ENCODE results near the gene MTMR2.

The MTMR2 gene

DNA sequence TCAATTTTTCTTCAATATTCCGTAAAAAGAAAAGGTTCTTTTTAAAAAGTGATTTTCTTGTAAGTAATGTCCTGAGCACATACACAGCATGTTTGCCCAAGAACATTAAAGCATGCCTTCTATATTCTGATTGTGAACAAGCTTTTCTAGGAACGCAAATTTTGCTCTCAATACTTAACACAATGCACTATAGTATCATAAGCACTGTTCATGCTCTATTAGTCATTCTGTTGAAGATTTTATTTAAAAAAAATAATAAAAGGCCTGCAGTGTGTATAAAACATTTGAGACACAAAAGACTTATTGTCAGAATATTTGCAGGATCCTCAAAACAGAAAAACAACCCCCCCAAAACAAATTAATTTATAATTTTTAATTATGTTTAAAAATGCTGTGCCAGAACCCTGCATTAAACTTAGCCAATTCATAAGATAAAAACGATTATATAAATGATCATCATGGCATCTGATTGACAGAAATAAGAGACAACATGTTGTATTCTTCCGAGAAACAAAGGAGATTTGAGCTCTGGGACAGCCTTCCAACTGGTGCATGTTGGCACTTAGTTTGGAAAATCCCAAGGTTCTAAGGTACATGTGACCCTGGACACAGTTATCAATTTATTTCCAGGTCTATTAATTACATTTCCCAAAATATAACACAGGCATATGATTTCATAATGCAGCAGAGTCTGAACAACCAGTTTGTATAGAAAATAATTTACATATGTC is 13.1 kb downstream of the MTMR2 start:
- no peak for TF ChIP-seq ZNF274 (IDR thresholded peaks at IDR 0.05; ENCODE audit: low read depth, low read length)
- no peak overlapping the region for H3K4me3 ChIP-seq (ENCODE audit: low read length)

DNA sequence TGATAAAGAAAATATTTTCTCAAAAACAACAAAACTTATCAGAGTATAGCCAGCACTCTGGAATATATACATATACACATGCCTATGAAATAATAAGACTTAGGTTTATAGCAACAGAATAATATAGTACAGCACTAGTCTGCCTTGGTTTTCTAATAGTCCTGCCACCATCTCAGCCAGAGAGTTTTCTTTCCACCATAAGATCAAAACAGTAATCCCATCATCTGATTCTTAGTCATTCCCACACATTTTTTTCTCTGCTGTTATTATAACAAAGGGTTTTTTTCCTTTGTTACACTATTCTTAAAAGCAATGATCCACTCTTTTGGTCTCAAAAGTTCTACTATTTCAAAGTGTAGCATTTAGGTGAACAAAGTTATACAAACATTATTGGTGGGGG is 15.1 kb downstream of the MTMR2 start:
- TF ChIP-seq ZNF274 (IDR thresholded peaks at IDR 0.05; ENCODE audit: low read depth, low read length), result no peak
- H3K4me3 ChIP-seq (ENCODE audit: low read length), result no peak overlapping the region

DNA sequence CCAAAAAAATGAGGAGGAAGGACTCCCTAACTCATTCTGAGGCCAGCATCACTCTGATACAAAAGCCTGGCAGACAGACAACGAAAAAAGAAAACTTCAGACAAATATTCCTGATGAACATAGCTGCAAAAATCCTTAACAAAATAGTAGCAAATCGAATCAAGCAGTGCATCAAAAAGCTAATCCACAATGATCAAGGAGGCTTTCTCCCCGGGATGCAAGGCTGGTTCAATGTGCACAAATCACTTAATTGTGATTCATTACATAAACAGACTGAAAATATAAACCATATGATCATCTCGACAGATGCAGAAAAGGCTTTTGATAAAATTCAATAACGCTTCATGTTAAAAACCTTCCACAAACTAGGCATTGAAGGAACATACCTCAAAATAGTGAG is 16.4 kb downstream of the MTMR2 start:
- TF ChIP-seq ZNF274 (IDR thresholded peaks at IDR 0.05; ENCODE audit: low read depth, low read length), result no peak

DNA sequence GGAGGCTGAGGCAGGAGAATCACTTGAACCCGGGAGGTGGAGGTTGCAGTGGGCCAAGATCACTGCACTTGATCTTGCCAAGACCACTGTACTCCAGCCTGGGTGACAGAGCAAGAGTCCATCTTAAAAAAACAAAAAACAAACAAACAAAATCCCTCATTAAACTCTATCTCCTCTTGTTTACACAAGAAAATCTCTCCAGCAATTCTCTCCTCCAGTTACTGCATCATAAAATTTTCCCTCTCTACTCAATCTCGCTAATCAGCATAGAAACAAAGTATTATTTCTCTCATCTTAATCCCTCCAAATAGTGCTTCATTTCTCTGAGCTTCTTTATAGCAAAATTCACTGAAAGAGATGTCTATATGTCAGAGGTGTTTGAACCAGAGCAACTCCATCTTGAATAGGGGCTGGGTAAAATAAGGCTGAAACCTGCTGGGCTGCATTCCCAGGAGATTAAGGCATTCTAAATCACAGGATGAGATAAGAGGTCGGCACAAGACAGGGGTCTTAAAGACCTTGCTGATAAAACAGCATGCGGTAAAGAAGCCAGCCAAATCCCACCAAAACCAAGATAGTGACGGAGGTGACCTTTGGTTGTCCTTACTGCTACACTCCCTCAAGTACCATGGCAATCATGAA is 19.8 kb downstream of the MTMR2 start:
- no peak overlapping the region for H3K4me3 ChIP-seq (ENCODE audit: low read length)
- no peak for TF ChIP-seq ZNF274 (IDR thresholded peaks at IDR 0.05; ENCODE audit: low read depth, low read length)

More for the DNA sequence above, 16.4 kb downstream of the MTMR2 start:
- H3K4me3 ChIP-seq (ENCODE audit: low read length), result no peak overlapping the region

DNA sequence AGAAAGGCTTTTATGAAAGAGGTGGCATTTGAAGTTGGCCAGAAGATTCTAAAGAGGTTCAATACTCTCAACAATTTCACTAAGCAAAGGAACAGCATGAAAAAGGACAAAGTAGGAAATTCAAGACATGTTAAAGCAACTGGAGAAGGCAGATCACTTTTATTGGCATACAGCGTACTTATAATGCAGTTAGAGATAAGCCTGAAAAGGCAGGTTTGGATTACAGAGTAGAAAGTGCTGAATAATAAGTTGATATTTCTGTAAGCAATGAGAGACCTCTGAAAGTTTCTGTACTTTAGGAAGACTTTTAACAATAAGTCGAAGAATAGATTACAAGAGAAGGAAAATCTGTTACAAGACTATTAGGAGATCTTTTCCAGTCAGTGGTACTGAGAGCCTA is 25.1 kb downstream of the MTMR2 start:
- TF ChIP-seq ZNF274 (IDR thresholded peaks at IDR 0.05; ENCODE audit: low read depth, low read length), result no peak
- no peak overlapping the region for H3K4me3 ChIP-seq (ENCODE audit: low read length)

DNA sequence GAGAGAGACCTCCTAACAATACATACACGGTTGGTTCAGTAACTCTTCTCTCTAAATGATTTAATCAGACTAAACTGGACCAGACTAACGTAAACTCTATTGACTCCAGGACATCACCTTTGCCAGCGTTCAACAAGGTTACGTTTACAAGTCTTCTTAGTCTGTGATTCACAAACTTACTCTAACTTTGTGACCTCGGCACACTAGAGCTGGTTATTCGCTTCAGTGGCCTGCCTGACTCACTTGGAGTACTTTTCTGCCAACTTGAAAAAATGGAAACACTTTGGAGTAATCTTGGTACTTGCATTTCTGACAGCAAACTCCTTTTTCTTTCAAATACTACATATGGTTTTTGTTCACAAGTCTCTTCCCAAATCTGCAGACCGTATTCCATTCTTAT is 26.2 kb downstream of the MTMR2 start:
- no peak for TF ChIP-seq ZNF274 (IDR thresholded peaks at IDR 0.05; ENCODE audit: low read depth, low read length)
- H3K4me3 ChIP-seq (ENCODE audit: low read length), result no peak overlapping the region

DNA sequence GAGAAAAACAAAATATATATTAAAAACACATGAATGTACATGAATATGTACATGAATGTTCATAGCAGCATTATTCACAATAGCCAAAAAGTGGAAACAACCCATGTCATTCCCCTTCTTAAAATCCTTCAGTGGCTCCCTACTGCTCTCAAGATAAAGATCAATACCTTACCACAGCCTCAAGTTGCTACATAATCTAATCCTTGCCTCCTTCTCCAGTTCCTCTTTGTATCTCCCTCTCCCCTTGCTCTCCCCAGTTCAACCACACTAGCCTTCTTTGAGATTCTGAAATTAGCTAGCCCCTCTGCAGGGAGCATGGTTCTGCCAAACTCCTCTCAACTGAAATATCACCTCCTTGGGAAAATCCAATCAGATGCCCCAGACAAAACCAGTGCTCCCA is 28.1 kb downstream of the MTMR2 start:
- TF ChIP-seq ZNF274 (IDR thresholded peaks at IDR 0.05; ENCODE audit: low read depth, low read length), result no peak
- no peak overlapping the region for H3K4me3 ChIP-seq (ENCODE audit: low read length)

DNA sequence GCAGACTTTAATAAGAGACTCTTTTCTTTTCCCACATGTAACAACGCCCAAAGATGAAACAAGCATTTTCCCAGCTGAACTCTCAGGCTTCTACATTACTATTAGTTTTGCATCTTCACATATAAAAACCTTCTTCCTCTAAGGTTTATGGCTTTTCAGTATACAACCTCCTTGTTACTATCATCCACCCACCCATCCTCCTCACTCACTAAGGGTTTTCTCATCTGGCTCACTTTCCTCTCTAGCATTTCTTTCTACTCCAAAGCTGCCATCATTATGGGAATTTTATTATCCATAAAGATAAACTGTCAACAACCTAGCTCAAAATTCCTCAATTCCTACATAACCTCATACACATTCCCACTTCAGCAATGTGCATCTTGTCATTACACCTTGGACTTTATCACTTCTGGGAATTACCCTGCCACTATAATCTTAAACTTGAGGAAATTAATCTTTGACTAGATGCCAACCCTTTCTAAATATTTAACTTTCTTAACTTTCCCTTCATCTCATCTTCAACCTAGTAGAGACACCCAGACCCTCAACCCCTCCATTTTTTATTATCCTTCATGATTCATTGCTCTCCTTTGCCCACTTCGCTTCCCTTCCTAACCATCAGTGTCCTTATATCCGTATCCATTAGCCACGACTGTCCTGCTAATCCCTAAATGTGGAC is 30.9 kb downstream of the MTMR2 start:
- no peak overlapping the region for H3K4me3 ChIP-seq (ENCODE audit: low read length)
- no peak for TF ChIP-seq ZNF274 (IDR thresholded peaks at IDR 0.05; ENCODE audit: low read depth, low read length)

DNA sequence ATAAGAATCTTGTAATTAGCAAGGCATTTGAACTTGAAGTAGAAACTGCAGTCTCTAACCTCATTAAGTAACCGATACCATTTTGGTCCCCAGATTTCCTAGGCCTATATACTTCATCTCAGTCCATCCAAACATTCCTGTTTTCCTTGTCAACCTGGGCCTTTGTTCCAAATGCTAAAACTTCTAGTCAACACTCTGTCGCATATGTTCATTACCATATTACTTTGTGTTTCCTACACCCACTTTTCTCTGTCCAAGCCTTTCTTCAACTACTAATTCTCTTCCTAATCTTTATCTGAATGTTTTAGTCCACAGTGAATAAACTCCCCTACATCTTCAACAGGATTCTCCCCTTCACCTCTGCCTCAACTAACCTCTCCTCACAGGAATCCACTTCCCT is 31.4 kb downstream of the MTMR2 start:
- no peak for TF ChIP-seq ZNF274 (IDR thresholded peaks at IDR 0.05; ENCODE audit: low read depth, low read length)
- H3K4me3 ChIP-seq (ENCODE audit: low read length), result no peak overlapping the region

DNA sequence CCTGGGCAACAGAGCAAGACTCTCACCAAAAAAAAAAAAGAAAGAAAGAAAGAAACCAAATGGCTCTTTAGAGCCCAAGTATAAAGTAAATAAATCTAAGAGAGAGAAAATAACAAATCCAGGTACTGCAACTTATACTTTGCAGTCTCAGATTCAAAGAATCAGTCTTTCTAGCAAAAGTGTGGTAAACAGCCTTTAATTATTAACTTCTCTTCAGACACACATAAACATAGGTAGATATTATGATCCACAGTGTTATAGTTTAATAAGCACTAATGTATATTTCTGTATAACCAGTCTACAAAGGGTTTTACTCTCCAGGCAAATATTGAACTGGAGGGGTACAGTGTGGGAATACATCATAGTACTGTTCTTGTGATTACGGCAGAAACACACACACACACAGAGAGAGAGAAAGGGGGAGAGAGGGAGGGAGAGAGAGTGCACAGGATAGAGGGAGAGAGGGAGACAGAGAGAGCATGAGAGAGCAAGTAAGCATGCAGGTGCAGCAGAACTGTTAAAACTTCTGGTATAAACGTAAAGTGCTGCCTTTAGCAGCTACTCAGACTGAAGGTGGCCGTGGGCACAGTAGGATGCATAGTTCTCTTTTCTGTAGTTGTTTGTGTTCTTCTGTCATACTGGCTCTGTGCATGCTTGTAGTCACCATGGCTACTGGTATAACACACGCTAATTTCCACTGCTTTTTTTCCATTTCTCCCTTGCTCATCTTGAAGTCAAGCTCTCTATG is 32.3 kb downstream of the MTMR2 start:
- TF ChIP-seq ZNF274 (IDR thresholded peaks at IDR 0.05; ENCODE audit: low read depth, low read length), result no peak
- no peak overlapping the region for H3K4me3 ChIP-seq (ENCODE audit: low read length)

DNA sequence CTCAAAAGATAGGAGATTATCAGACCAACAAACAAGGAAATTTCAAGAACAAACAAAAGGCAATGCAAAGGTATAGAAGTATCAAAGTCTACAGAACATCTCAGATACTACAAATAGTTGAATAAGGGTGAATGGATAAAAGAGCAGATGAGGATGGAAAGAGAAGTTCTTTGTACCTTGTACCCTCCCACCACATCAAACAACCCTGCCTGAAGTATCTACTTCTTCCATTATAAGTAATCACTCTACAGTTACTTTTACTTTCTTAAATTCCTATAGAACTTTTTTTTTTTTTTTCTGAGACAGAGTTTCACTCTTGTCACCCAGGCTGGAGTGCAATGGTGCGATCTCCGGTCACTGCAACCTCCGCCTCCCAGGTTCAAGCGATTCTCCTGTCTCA is 35.1 kb downstream of the MTMR2 start:
- no peak overlapping the region for H3K4me3 ChIP-seq (ENCODE audit: low read length)

DNA sequence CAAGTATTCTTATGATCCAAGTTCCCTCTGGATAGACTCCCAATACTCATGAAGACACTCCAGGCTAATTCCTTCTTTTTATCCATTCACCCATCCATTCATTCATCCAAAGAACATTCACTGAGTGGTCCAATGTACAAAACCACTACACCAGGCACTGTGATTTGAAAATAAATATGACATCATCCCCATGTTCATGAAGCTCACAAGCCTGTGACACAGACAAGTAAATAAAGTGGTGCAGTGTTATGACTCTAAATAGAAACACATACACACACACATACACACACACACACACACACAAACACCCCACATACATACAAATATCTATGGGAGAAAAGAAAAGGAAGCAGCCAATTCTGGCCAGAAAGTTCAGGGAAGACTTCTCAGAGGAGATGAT is 35.5 kb downstream of the MTMR2 start:
- no peak overlapping the region for H3K4me3 ChIP-seq (ENCODE audit: low read length)
- no peak for TF ChIP-seq ZNF274 (IDR thresholded peaks at IDR 0.05; ENCODE audit: low read depth, low read length)

More for the DNA sequence above, 35.1 kb downstream of the MTMR2 start:
- TF ChIP-seq ZNF274 (IDR thresholded peaks at IDR 0.05; ENCODE audit: low read depth, low read length), result no peak

DNA sequence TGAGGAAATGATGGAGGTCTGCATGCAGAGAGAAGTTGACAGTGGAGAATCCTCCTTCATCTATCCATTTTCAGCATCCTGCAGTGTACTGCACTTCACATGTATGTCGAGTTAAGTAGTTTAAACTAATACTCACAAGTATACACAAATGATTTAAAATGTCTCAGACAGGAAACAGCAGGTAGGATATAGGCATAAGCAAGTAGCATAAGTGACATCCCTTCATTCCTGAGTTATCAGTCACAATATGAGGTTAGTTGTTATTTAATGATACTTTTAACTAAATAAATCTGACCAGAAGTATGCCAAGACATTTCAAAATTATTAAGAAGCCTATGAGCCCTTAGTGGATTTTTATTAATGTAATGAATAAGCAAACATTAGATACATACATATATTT is 37.4 kb downstream of the MTMR2 start:
- no peak overlapping the region for H3K4me3 ChIP-seq (ENCODE audit: low read length)
- TF ChIP-seq ZNF274 (IDR thresholded peaks at IDR 0.05; ENCODE audit: low read depth, low read length), result no peak

DNA sequence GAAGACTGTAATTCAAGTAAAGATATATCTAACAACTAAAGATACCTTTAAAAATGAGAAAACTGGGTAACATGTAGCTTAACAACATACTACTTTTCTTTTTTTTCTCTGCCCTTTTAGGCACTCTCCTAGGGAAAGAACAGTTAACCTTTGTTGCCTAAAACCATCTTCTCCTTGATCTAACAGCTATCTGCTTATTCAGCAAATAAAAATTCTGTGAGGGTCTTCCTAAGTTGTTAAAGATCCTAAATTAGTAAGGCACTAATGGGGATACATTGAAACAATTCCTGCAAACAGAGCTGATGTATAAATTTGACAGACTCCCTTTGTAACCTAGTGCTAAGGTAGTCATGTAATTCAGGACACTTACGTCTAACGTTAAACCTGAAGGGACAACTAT is 39.1 kb downstream of the MTMR2 start:
- no peak overlapping the region for H3K4me3 ChIP-seq (ENCODE audit: low read length)
- TF ChIP-seq ZNF274 (IDR thresholded peaks at IDR 0.05; ENCODE audit: low read depth, low read length), result no peak
